ENCODE measurements around the gene KCNB1. TPM values are rescaled to one million over a fixed set of nuclear protein-coding genes. Genes with fewer than 3 reads are reported as not detected.

The KCNB1 gene
- total and polyA plus RNA-seq, 4 donors, result under 0.01 to 3.4 (median 1.4) TPM

GRCh38 chr20:49481116-49481515, 1.4 kb downstream of the KCNB1 start:
- Histone ChIP-seq H3K36me3 (ENCODE audit: control insufficient read depth in 4 of 4, insufficient read depth in 3 of 4, low read depth in 1 of 4, low read length in 3 of 4) (no peaks in the 10 kb centered on the region), H3K9ac (ENCODE audit: low read depth in 1 of 2, low read length in 2 of 2) (no peak overlapping the region), H3K27ac (ENCODE audit: low read depth in 1 of 2, low read length in 2 of 2) (no peak overlapping the region), H3K9me3 (ENCODE audit: control insufficient read depth in 4 of 4, low read length in 3 of 4) (no peaks in the 10 kb centered on the region), H3K4me3 (ENCODE audit: low read depth in 1 of 3, low read length in 3 of 3) (no peak overlapping the region), H3K4me1 (ENCODE audit: control insufficient read depth in 4 of 4, insufficient read depth in 4 of 4, low read length in 3 of 4) (peaks cover 27 to 73% (median 43%) of the 10 kb centered on the region in 4 donors), H3K27me3 (ENCODE audit: control insufficient read depth in 4 of 4, insufficient read depth in 4 of 4, low read length in 3 of 4) (no peaks in the 10 kb centered on the region)
- no peak for DNase-seq (ENCODE audit: low spot score)
- WGBS, result 48% methylated on average over 3 of the region's 3 CpGs
- TF ChIP-seq, protein P1, sequence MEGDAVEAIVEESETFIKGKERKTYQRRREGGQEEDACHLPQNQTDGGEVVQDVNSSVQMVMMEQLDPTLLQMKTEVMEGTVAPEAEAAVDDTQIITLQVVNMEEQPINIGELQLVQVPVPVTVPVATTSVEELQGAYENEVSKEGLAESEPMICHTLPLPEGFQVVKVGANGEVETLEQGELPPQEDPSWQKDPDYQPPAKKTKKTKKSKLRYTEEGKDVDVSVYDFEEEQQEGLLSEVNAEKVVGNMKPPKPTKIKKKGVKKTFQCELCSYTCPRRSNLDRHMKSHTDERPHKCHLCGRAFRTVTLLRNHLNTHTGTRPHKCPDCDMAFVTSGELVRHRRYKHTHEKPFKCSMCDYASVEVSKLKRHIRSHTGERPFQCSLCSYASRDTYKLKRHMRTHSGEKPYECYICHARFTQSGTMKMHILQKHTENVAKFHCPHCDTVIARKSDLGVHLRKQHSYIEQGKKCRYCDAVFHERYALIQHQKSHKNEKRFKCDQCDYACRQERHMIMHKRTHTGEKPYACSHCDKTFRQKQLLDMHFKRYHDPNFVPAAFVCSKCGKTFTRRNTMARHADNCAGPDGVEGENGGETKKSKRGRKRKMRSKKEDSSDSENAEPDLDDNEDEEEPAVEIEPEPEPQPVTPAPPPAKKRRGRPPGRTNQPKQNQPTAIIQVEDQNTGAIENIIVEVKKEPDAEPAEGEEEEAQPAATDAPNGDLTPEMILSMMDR (IDR thresholded peaks at IDR 0.05; ENCODE audit: low read depth, low read length, missing input control), result no peak
- TF ChIP-seq JUND (IDR thresholded peaks at IDR 0.05), result no peak
- no peak for TF ChIP-seq YY1 (IDR thresholded peaks at IDR 0.05)
- TF ChIP-seq MAX (IDR thresholded peaks at IDR 0.05), result no peak
- no peak for TF ChIP-seq HNF4G (IDR thresholded peaks at IDR 0.05)
- TF ChIP-seq RXRA (IDR thresholded peaks at IDR 0.05), result peak in 1 of 2 donors; percentile 68
- TF ChIP-seq NR2F2 (IDR thresholded peaks at IDR 0.05), result no peak
- no peak for TF ChIP-seq EGR1 (IDR thresholded peaks at IDR 0.05; ENCODE audit: low read depth in 2 of 2)
- no peak for TF ChIP-seq TAF1 (conservative IDR thresholded peaks at IDR 0.05)
- no peak for TF ChIP-seq SP1 (IDR thresholded peaks at IDR 0.05)
- TF ChIP-seq HNF4A (conservative IDR thresholded peaks at IDR 0.05), result peak in 1 of 2 donors; percentile 39
- TF ChIP-seq, protein P2, sequence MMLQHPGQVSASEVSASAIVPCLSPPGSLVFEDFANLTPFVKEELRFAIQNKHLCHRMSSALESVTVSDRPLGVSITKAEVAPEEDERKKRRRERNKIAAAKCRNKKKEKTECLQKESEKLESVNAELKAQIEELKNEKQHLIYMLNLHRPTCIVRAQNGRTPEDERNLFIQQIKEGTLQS (IDR thresholded peaks at IDR 0.05), result no peak
- no peak for TF ChIP-seq FOXA1 (IDR thresholded peaks at IDR 0.05)
- TF ChIP-seq GABPA (IDR thresholded peaks at IDR 0.05 in 1 of 2, conservative IDR thresholded peaks at IDR 0.05 in 1 of 2), result no peak
- TF ChIP-seq, protein P3, sequence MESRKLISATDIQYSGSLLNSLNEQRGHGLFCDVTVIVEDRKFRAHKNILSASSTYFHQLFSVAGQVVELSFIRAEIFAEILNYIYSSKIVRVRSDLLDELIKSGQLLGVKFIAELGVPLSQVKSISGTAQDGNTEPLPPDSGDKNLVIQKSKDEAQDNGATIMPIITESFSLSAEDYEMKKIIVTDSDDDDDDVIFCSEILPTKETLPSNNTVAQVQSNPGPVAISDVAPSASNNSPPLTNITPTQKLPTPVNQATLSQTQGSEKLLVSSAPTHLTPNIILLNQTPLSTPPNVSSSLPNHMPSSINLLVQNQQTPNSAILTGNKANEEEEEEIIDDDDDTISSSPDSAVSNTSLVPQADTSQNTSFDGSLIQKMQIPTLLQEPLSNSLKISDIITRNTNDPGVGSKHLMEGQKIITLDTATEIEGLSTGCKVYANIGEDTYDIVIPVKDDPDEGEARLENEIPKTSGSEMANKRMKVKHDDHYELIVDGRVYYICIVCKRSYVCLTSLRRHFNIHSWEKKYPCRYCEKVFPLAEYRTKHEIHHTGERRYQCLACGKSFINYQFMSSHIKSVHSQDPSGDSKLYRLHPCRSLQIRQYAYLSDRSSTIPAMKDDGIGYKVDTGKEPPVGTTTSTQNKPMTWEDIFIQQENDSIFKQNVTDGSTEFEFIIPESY (IDR thresholded peaks at IDR 0.05), result no peak
- TF ChIP-seq RAD21 (IDR thresholded peaks at IDR 0.05), result no peak
- no peak for TF ChIP-seq FOXA2 (IDR thresholded peaks at IDR 0.05)
- TF ChIP-seq, protein P4, sequence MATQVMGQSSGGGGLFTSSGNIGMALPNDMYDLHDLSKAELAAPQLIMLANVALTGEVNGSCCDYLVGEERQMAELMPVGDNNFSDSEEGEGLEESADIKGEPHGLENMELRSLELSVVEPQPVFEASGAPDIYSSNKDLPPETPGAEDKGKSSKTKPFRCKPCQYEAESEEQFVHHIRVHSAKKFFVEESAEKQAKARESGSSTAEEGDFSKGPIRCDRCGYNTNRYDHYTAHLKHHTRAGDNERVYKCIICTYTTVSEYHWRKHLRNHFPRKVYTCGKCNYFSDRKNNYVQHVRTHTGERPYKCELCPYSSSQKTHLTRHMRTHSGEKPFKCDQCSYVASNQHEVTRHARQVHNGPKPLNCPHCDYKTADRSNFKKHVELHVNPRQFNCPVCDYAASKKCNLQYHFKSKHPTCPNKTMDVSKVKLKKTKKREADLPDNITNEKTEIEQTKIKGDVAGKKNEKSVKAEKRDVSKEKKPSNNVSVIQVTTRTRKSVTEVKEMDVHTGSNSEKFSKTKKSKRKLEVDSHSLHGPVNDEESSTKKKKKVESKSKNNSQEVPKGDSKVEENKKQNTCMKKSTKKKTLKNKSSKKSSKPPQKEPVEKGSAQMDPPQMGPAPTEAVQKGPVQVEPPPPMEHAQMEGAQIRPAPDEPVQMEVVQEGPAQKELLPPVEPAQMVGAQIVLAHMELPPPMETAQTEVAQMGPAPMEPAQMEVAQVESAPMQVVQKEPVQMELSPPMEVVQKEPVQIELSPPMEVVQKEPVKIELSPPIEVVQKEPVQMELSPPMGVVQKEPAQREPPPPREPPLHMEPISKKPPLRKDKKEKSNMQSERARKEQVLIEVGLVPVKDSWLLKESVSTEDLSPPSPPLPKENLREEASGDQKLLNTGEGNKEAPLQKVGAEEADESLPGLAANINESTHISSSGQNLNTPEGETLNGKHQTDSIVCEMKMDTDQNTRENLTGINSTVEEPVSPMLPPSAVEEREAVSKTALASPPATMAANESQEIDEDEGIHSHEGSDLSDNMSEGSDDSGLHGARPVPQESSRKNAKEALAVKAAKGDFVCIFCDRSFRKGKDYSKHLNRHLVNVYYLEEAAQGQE (IDR thresholded peaks at IDR 0.05), result peak; percentile 56
